IPS-18a (cell line): ENCODE results near the gene THAP12.

Source experiments
- H3K27ac ChIP-seq: one replicate; pipeline ENCODE4 v1.5.1; 2013; ENCODE audit warnings: low read length
- H3K27me3 ChIP-seq: one replicate; pipeline ENCODE4 v1.6.1; 2013; ENCODE audit warnings: mild to moderate bottlenecking, low read length; ENCODE audit not compliant: control insufficient read depth, insufficient read depth
- H3K36me3 ChIP-seq: one replicate; pipeline ENCODE4 v1.6.1; 2013; ENCODE audit warnings: low read depth, low read length; ENCODE audit not compliant: control insufficient read depth
- H3K4me1 ChIP-seq: one replicate; pipeline ENCODE4 v1.6.1; 2013; ENCODE audit warnings: low read depth, low read length; ENCODE audit not compliant: control insufficient read depth
- H3K4me3 ChIP-seq: one replicate; pipeline ENCODE4 v1.5.1; 2013; ENCODE audit warnings: low read length
- H3K9ac ChIP-seq: one replicate; pipeline ENCODE4 v1.6.1; 2013; ENCODE audit warnings: mild to moderate bottlenecking, low read length, moderate library complexity
- H3K9me3 ChIP-seq: one replicate; pipeline ENCODE4 v1.6.1; 2013; ENCODE audit warnings: low read depth, low read length; ENCODE audit not compliant: control insufficient read depth

Gene THAP12

DNA sequence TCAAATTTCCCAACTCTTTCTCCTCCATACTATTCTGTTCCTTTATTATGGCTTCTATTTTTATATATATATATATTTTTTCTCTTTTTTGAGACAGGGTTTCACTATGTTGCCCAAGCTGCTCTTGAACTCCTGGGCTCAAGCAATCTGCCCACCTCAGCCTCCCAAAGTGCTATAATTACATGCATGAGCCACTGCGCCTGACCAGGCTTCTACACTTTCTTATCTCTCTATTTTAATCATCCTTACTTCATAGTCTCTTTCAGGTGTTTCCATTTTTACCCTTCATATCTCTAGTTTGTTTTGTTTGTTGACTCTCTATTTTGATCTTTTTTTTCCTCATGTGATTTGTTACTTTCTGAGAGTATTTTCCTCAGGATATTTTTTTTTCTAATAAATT is 20.0 kb upstream of the THAP12 start:
- Histone ChIP-seq H3K9me3 (no peaks in the 10 kb centered on the region), H3K9ac (no peak overlapping the region), H3K36me3 (no peaks in the 10 kb centered on the region), H3K27me3 (no peaks in the 10 kb centered on the region), H3K27ac (no peak overlapping the region), H3K4me1 (no peaks in the 10 kb centered on the region), H3K4me3 (no peak overlapping the region)

DNA sequence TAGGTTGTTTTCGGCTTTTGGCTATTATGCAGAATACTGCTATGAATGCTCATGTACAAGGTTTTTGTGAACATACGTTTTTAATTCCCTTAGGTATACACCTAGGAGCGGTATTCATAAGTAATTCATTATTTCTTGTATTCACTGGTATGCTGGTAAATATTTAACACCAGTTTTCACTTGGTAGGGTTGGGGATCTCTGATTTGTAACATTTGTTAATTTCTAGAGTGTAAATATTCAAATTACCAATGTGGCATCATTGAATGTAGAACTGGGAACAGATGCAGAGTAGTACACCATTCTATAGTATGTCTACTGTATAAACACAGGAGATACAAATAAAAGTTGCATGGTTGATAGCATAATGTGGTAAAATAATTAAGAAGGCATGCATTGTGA is 16.5 kb upstream of the THAP12 start:
- Histone ChIP-seq H3K4me1 (no peaks in the 10 kb centered on the region), H3K27me3 (no peaks in the 10 kb centered on the region), H3K4me3 (no peak overlapping the region), H3K9me3 (no peaks in the 10 kb centered on the region), H3K36me3 (no peaks in the 10 kb centered on the region), H3K27ac (no peak overlapping the region), H3K9ac (no peak overlapping the region)

DNA sequence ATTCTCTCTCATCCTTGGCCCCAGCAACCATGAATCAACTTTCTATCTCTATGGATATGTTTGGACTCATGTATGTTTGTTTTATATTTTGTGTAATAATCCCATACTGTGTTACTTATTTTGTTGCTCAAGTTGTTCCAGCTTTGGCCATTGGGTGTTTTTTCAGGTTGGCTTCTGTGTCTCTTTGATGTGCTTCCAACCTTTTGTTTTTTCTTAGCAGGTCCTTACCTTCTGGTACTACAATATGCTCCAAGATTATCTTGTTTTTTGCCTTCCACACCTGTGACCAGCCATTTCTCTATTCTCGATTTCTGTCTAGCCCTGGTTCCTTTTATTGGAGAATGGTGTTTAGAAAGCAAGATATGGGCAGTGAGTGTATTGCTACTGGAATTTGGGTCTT is 14.4 kb upstream of the THAP12 start:
- Histone ChIP-seq H3K9ac (no peak overlapping the region), H3K9me3 (no peaks in the 10 kb centered on the region), H3K27ac (no peak overlapping the region), H3K4me3 (no peak overlapping the region), H3K4me1 (no peaks in the 10 kb centered on the region), H3K27me3 (no peaks in the 10 kb centered on the region), H3K36me3 (no peaks in the 10 kb centered on the region)

DNA sequence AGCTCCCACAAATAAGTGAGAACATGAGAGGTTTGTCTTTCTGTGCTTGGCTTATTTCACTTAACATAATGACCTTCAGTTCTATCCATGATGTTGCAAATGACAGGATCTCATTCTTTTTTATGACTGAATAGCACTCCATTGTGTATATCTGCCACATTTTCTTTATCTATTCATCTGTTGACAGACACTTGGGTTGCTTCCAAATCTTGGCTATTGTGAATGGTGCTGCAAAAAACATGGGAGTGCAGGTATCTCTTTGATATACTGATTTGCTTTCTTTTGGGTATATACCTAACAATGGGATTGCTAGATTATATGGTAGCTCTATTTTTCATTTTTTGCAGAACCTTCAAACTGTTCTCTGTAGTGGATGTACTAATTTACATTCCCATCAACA is 13.5 kb upstream of the THAP12 start:
- H3K36me3 ChIP-seq: no peaks in the 10 kb centered on the region
- no peak overlapping the region for H3K27ac ChIP-seq
- H3K27me3 ChIP-seq: no peaks in the 10 kb centered on the region
- H3K9me3 ChIP-seq: no peaks in the 10 kb centered on the region
- no peak overlapping the region for H3K4me3 ChIP-seq
- no peak overlapping the region for H3K9ac ChIP-seq
- no peaks in the 10 kb centered on the region for H3K4me1 ChIP-seq

DNA sequence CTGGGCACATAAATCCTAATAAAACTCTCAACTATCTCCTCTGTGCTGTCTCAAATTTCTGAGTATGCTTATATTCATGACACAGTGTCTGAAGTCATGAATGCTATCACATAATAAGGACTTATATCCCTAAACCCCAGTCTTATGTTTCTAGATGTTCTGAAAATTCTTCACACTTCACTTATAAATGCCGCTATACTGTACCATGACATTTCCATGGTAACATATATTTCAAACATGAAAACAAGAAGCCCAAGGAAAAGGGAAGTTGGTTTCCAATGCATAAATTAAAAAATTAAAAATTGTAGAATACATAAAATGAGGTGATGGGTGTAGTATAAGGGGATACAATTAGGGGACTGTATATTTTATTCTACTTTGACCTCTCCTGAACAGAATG is 11.9 kb upstream of the THAP12 start:
- H3K9ac ChIP-seq: no peak overlapping the region
- H3K36me3 ChIP-seq: no peaks in the 10 kb centered on the region
- no peak overlapping the region for H3K4me3 ChIP-seq
- no peak overlapping the region for H3K27ac ChIP-seq
- H3K4me1 ChIP-seq: no peaks in the 10 kb centered on the region
- H3K9me3 ChIP-seq: no peaks in the 10 kb centered on the region
- no peaks in the 10 kb centered on the region for H3K27me3 ChIP-seq

DNA sequence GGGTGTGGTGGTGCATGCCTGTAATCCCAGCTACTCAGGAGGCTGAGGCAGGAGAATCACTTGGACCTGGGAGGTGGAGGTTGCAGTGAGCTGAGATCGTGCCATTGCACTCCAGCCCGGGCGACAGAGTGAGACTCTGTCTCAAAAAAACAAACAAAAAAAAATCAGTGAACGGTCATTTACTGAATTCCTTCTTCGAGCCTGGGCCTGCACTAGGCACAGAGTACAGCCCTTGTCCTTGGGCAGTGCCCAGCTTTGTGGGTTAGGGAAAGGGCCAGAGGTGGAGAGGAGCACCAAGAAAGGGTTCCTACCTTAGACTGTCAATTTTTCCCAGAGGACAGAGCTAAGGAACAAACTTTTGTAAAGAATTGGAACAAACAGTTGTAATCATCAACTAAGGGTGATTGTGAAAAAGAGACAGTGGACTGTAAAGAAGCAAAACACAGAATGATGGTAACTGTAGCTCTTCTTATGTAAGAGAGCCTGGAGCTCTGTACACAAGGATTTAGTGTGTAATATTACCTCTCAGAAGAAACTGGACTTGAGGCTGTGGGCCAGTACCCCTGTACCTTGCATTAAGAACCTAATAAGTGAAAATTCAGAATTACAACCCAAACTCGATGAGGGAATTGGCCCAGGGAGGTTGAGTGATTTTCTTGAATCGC is 11.0 kb upstream of the THAP12 start:
- Histone ChIP-seq H3K9me3 (no peaks in the 10 kb centered on the region), H3K4me1 (no peaks in the 10 kb centered on the region), H3K27me3 (no peaks in the 10 kb centered on the region), H3K36me3 (no peaks in the 10 kb centered on the region), H3K4me3 (no peak overlapping the region), H3K9ac (no peak overlapping the region), H3K27ac (no peak overlapping the region)

DNA sequence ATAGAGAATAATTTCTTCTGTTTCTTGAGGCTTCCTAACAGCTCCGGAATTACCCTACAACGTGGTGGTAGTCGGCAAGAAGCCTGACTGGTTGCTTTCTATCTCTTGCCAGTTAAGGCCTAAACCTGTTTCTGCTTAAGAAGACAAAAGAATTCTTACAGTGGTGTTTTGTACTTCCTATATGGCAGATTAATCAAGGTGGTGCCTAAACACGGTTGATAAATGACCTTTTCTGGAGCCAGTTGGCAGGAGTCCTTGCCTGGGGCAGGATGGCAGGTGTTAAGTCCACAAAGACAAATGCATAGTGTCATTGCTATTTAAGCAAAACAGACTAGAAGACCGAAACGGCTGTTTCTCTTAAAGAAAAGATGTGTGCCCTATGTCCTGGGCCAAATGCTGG is 10.1 kb upstream of the THAP12 start:
- Histone ChIP-seq H3K36me3 (no peaks in the 10 kb centered on the region), H3K4me3 (no peak overlapping the region), H3K4me1 (peaks cover 1% of the 10 kb centered on the region), H3K27me3 (no peaks in the 10 kb centered on the region), H3K27ac (no peak overlapping the region), H3K9me3 (no peaks in the 10 kb centered on the region), H3K9ac (no peak overlapping the region)

DNA sequence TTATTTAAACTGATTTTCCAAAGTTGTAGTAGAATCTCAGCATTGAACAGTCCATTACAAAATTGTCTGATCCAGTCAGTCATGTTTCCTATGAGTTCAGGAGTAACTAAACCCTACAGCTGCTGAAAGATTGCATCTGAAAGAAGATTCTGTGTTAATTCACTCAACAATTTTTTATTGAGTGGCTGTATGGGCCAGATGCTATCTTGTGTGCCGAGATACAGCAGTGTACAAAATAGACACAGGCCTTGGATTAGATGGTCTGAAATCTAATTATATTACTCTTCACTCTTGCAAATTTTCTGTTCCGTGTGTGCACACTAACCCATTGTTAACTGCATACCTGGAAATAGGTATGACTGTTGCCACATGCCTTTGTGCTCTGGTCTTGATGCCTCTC is 7.5 kb upstream of the THAP12 start:
- Histone ChIP-seq H3K27ac (no peak overlapping the region), H3K36me3 (no peaks in the 10 kb centered on the region), H3K4me3 (no peak overlapping the region)

DNA sequence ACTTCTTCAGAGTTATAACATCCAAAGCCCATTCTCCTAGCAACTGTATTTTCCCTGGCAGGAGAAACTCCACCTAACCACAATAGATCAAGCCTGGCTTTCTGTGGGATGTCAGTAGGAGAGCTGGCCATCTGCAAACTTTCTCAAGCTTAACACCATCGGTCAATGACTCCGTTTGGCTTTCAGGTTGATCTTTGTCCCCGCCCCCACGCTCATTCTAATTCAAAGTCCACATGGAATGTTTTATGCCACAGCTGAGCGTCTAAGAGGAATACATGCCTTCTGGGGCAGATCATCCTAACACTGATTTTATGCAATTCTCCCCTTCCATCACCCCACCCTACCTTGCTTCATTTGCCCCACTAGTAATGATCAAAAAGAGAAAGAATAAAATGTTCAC is 5.0 kb upstream of the THAP12 start:
- H3K4me3 ChIP-seq: no peak overlapping the region
- H3K9me3 ChIP-seq: no peaks in the 10 kb centered on the region
- H3K36me3 ChIP-seq: no peaks in the 10 kb centered on the region
- H3K9ac ChIP-seq: no peak overlapping the region
- peaks cover 15% of the 10 kb centered on the region for H3K4me1 ChIP-seq
- H3K27me3 ChIP-seq: no peaks in the 10 kb centered on the region
- no peak overlapping the region for H3K27ac ChIP-seq

More for the DNA sequence above, 7.5 kb upstream of the THAP12 start:
- Histone ChIP-seq H3K9ac (no peak overlapping the region), H3K4me1 (peaks cover 9% of the 10 kb centered on the region), H3K27me3 (no peaks in the 10 kb centered on the region), H3K9me3 (no peaks in the 10 kb centered on the region)

DNA sequence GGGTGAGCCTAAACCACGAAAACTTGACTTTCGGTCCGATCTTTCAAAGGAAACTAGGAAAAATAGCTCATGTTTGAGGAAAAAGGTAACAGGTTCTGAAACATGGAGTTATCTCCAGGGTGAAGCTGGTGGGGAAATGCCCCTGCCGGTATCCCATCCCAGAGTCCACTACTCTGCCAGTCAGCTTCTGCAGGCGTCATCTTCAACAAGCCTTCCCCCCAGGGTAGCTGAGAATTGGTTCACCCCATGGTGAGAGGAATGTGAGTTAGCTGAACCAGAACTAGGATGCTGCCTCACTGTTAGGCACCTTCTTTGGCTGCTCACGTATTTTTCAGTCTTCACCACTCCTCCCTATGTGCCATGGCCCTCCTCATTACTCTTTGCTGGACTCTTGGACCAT is 1.3 kb upstream of the THAP12 start:
- H3K36me3 ChIP-seq: no peaks in the 10 kb centered on the region
- H3K4me1 ChIP-seq: peaks cover 15% of the 10 kb centered on the region
- no peaks in the 10 kb centered on the region for H3K9me3 ChIP-seq
- H3K27ac ChIP-seq: no peak overlapping the region
- no peaks in the 10 kb centered on the region for H3K27me3 ChIP-seq
- H3K4me3 ChIP-seq: peak overlapping the region; percentile 67
- H3K9ac ChIP-seq: no peak overlapping the region

DNA sequence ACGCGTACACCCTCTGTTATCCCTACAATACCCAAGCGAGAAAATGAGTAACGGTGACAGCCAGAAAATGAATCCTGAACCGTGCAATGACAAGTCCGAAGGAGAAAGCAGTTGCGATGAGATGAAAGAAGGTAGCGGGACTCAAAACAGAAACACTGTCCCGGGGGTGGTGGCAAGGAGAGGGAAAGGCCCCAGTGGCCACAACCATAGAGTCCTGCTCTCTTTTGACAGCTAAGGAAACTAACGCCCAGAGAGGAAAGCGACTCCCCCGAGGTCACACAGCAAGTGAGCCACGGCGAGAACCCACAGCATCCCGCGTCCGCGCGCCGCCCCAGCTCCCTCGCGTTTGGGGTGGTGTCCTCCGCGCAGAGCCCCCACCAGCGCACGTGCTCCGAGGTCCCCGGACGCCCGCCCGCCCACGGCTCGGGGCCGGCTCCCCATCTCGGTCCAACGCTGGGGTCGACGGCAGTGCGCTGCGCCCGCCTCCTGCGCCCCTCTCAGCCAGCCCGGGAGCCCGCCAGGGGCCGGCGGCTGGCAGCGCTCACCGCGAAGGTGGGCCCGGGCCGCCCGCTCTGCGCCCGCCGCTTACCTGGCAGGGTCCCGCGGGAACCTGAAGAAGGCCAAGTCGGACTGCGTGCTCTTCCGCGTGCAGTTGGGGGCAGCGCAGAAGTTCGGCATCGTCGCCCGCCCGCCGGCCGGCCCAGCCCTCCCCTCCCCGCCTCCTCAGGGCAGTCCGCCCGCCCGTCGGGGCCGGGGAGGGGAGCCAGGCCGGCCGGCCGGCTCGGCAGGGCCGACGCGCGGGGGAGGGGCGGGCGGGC is 564 bp downstream of the THAP12 start:
- H3K9ac ChIP-seq: peak overlapping the region; percentile 37
- H3K36me3 ChIP-seq: no peaks in the 10 kb centered on the region
- peak overlapping the region; percentile 65 for H3K4me3 ChIP-seq
- no peaks in the 10 kb centered on the region for H3K27me3 ChIP-seq
- no peak overlapping the region for H3K27ac ChIP-seq
- H3K9me3 ChIP-seq: no peaks in the 10 kb centered on the region
- H3K4me1 ChIP-seq: peaks cover 7% of the 10 kb centered on the region

DNA sequence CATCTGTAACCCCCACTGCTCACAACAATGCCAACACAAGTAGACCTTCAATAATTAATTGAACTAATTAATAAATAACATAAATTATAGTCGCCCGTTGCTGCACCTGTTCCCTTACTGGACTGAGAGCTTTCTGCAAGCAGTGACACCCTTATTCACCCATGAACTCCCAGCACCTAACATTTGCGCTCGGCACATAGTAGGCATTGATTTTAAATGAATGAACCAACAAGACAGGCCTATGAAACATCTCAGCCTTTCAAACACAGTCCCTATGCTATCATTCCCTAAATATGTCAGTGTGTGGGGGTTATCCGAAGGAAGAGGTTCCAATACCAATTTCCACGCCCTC is 1.1 kb downstream of the THAP12 start:
- Histone ChIP-seq H3K4me1 (peaks cover 6% of the 10 kb centered on the region), H3K27ac (no peak overlapping the region), H3K4me3 (peak overlapping the region; percentile 65), H3K36me3 (no peaks in the 10 kb centered on the region), H3K9ac (peak overlapping the region; percentile 37), H3K9me3 (no peaks in the 10 kb centered on the region), H3K27me3 (no peaks in the 10 kb centered on the region)
